PC-9 (cell line): ENCODE results near the gene NOC4L.

ENCODE experiments used
- EZH2 ChIP-seq: fragments of 200-600 bp; sonication (generic); IDR thresholded peaks from 2 replicates; pipeline ENCODE4 v1.8.0; 2017; ENCODE audit warnings: antibody characterized with exemption, low read depth
- TF ChIP-seq, protein P1 (sequence below): fragments of 200-600 bp; sonication (generic); conservative IDR thresholded peaks from 2 replicates; pipeline ENCODE4 v1.6.1; 2017; ENCODE audit warnings: mixed run types, antibody characterized with exemption, mild to moderate bottlenecking, moderate library complexity

- TF ChIP-seq, protein P1, sequence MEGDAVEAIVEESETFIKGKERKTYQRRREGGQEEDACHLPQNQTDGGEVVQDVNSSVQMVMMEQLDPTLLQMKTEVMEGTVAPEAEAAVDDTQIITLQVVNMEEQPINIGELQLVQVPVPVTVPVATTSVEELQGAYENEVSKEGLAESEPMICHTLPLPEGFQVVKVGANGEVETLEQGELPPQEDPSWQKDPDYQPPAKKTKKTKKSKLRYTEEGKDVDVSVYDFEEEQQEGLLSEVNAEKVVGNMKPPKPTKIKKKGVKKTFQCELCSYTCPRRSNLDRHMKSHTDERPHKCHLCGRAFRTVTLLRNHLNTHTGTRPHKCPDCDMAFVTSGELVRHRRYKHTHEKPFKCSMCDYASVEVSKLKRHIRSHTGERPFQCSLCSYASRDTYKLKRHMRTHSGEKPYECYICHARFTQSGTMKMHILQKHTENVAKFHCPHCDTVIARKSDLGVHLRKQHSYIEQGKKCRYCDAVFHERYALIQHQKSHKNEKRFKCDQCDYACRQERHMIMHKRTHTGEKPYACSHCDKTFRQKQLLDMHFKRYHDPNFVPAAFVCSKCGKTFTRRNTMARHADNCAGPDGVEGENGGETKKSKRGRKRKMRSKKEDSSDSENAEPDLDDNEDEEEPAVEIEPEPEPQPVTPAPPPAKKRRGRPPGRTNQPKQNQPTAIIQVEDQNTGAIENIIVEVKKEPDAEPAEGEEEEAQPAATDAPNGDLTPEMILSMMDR: no peak
- no peak for TF ChIP-seq EZH2
These were observed 23.5 kb downstream of the NOC4L start for GRCh38 chr12:132167611-132168310.
